Measurements from ENCODE around the gene SMAD6. TPM values are rescaled to one million over a fixed set of nuclear protein-coding genes. Genes with fewer than 3 reads are reported as not detected.
A peak's percentile ranks its signal among the peaks of the same experiment; 100 is the strongest.

Gene SMAD6
- total and polyA plus RNA-seq, 2 donors (not counting 1 experiment from before 2014, with no cell fraction given) = 0.03 to 0.37 TPM

DNA sequence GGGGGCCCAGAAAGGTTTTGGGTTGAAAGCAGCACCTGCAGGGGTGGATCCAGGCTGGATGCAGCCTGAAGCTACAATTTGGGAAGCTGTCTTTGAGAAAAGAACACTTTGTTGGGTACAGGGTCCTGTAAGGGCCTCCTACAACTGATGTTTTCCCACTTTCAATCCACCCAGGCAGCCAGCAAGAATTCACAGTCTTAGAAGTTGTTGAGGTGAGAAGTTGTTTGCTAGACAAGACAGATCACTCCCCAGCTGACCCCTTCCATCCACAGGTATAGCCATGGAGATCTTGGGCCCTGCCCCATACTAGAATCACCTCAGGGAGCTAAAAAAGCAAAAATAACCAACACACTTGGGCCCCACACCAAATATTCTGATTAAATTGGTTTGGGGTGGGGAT lies 10.3 kb upstream of the SMAD6 start:
- Histone ChIP-seq H3K9ac (ENCODE audit: low read length) (no peak overlapping the region), H3K4me2 (replicated peaks; ENCODE audit: low read depth, low read length, poor library complexity, severe bottlenecking) (peak overlapping the region; percentile 67), H2AFZ (ENCODE audit: insufficient read depth, low read depth, low read length, poor library complexity, severe bottlenecking) (peak overlapping the region; percentile 53), H3K36me3 (replicated peaks in 1 of 2; ENCODE audit: control extremely low read depth in 1 of 2, control insufficient read depth in 1 of 2, extremely low read depth in 1 of 2, insufficient read depth in 2 of 2, low read length in 1 of 2) (no peaks in the 10 kb centered on the region), H4K20me1 (ENCODE audit: control insufficient read depth, insufficient read depth, low read length, poor library complexity, severe bottlenecking) (no peaks in the 10 kb centered on the region), H3K79me2 (ENCODE audit: control insufficient read depth, insufficient read depth, low read length) (no peaks in the 10 kb centered on the region), H3K27me3 (replicated peaks in 1 of 4; ENCODE audit: control extremely low read depth in 1 of 4, control insufficient read depth in 3 of 4, insufficient read depth in 4 of 4, low read length in 3 of 4) (no peaks in the 10 kb centered on the region), H3K4me1 (ENCODE audit: control insufficient read depth in 2 of 2, insufficient read depth in 2 of 2, low read length in 2 of 2) (peaks cover 35 to 38% of the 10 kb centered on the region in 2 donors), H3K4me3 (ENCODE audit: control extremely low read depth in 1 of 5, extremely low read depth in 1 of 5, insufficient read depth in 1 of 5, low read depth in 2 of 5, low read length in 4 of 5) (no peak overlapping the region), H3K27ac (ENCODE audit: low read length in 2 of 2) (peak overlapping the region; percentile 83 to 93), H3K9me3 (ENCODE audit: control extremely low read depth in 1 of 3, control insufficient read depth in 2 of 3, insufficient read depth in 1 of 3, low read length in 2 of 3) (no peaks in the 10 kb centered on the region)
- Mint-ChIP-seq H3K4me3 (no peak overlapping the region), H3K4me1 (peaks cover 32% of the 10 kb centered on the region), H3K9me3 (ENCODE audit: insufficient read depth) (no peaks in the 10 kb centered on the region), H3K27ac (peak overlapping the region; percentile 91), H3K27me3 (no peaks in the 10 kb centered on the region)
- ATAC-seq (ENCODE audit: low read depth) (no peak), DNase-seq (no peak)
- ChIA-PET CTCF (no interaction called here), POLR2A (interaction anchor here (1.4 kb wide), 1 partner anchor 11 kb away, joined by 3 read pairs; no protein-coding TSS in a partner anchor)
- no peak for TF ChIP-seq EZH2 (IDR thresholded peaks at IDR 0.05; ENCODE audit: borderline replicate concordance, insufficient read depth, low read depth, low read length, poor library complexity, severe bottlenecking)
- TF ChIP-seq, protein P1, sequence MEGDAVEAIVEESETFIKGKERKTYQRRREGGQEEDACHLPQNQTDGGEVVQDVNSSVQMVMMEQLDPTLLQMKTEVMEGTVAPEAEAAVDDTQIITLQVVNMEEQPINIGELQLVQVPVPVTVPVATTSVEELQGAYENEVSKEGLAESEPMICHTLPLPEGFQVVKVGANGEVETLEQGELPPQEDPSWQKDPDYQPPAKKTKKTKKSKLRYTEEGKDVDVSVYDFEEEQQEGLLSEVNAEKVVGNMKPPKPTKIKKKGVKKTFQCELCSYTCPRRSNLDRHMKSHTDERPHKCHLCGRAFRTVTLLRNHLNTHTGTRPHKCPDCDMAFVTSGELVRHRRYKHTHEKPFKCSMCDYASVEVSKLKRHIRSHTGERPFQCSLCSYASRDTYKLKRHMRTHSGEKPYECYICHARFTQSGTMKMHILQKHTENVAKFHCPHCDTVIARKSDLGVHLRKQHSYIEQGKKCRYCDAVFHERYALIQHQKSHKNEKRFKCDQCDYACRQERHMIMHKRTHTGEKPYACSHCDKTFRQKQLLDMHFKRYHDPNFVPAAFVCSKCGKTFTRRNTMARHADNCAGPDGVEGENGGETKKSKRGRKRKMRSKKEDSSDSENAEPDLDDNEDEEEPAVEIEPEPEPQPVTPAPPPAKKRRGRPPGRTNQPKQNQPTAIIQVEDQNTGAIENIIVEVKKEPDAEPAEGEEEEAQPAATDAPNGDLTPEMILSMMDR (IDR thresholded peaks at IDR 0.05) = no peak
- intact Hi-C loops (cut with micrococcal nuclease) = no loop called here

DNA sequence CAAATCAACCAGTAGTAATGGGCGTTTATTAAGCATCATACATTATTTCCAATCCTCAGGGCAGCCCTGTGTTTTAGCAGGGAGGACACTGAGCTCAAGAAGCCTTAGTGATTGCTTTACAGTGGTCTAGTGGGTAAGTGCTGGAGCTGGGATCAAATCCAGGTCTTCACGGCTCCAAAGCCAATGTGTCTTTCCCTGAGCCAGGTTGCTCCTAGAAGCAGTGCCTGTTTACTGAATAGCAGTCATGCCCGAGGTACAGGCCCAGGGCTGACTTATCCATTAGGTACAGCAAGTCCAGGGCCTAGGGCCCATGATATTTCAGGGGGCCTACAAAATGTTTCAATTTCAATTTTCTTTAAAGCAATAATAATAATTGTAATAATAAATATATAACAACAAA lies 9.6 kb upstream of the SMAD6 start:
- Mint-ChIP-seq H3K9me3 (ENCODE audit: insufficient read depth) (no peaks in the 10 kb centered on the region), H3K4me1 (peaks cover 32% of the 10 kb centered on the region), H3K27me3 (no peaks in the 10 kb centered on the region), H3K4me3 (no peak overlapping the region), H3K27ac (peak overlapping the region; percentile 91)
- no peak overlapping the region for H3K4me3 ChIP-seq (ENCODE audit: control extremely low read depth in 1 of 5, extremely low read depth in 1 of 5, insufficient read depth in 1 of 5, low read depth in 2 of 5, low read length in 4 of 5)
- ATAC-seq (ENCODE audit: low read depth) (no peak), DNase-seq (no peak)
- H3K4me1 ChIP-seq (ENCODE audit: control insufficient read depth in 2 of 2, insufficient read depth in 2 of 2, low read length in 2 of 2) = peaks cover 35 to 38% of the 10 kb centered on the region in 2 donors
- H3K36me3 ChIP-seq (replicated peaks in 1 of 2; ENCODE audit: control extremely low read depth in 1 of 2, control insufficient read depth in 1 of 2, extremely low read depth in 1 of 2, insufficient read depth in 2 of 2, low read length in 1 of 2) = no peaks in the 10 kb centered on the region
- no peaks in the 10 kb centered on the region for H4K20me1 ChIP-seq (ENCODE audit: control insufficient read depth, insufficient read depth, low read length, poor library complexity, severe bottlenecking)
- no peak for TF ChIP-seq EZH2 (IDR thresholded peaks at IDR 0.05; ENCODE audit: borderline replicate concordance, insufficient read depth, low read depth, low read length, poor library complexity, severe bottlenecking)
- TF ChIP-seq, protein P1 (IDR thresholded peaks at IDR 0.05) = no peak
- CTCF ChIA-PET = no interaction called here
- POLR2A ChIA-PET = interaction anchor here (1.4 kb wide), 1 partner anchor 11 kb away, joined by 3 read pairs; no protein-coding TSS in a partner anchor
- peak overlapping the region; percentile 83 to 93 for H3K27ac ChIP-seq (ENCODE audit: low read length in 2 of 2)
- H2AFZ ChIP-seq (ENCODE audit: insufficient read depth, low read depth, low read length, poor library complexity, severe bottlenecking) = peak overlapping the region; percentile 53
- 77% methylated on average over 2 of the region's 3 CpGs for WGBS (ENCODE audit: insufficient coverage)
- H3K9me3 ChIP-seq (ENCODE audit: control extremely low read depth in 1 of 3, control insufficient read depth in 2 of 3, insufficient read depth in 1 of 3, low read length in 2 of 3) = no peaks in the 10 kb centered on the region
- H3K27me3 ChIP-seq (replicated peaks in 1 of 4; ENCODE audit: control extremely low read depth in 1 of 4, control insufficient read depth in 3 of 4, insufficient read depth in 4 of 4, low read length in 3 of 4) = no peaks in the 10 kb centered on the region
- no peaks in the 10 kb centered on the region for H3K79me2 ChIP-seq (ENCODE audit: control insufficient read depth, insufficient read depth, low read length)
- H3K9ac ChIP-seq (ENCODE audit: low read length) = no peak overlapping the region
- peak overlapping the region; percentile 67 for H3K4me2 ChIP-seq (replicated peaks; ENCODE audit: low read depth, low read length, poor library complexity, severe bottlenecking)
- intact Hi-C loops (cut with micrococcal nuclease) = no loop called here
